Ishikawa (cell line): Measurements from ENCODE around the gene ASB1.

Source experiments
- CEBPB ChIP-seq: IDR thresholded peaks from 2 replicates; pipeline ENCODE4 v1.6.1; 2012
- CREB1 ChIP-seq: IDR thresholded peaks from 2 replicates; pipeline ENCODE4 v1.6.1; 2012; ENCODE audit warnings: low read depth
- EGR1 ChIP-seq: IDR thresholded peaks from 2 replicates; pipeline ENCODE4 v1.6.1; 2012
- EP300 ChIP-seq: IDR thresholded peaks from 2 replicates; pipeline ENCODE4 v1.6.1; 2012; ENCODE audit warnings: borderline replicate concordance
- FOXM1 ChIP-seq: IDR thresholded peaks from 2 replicates; pipeline ENCODE4 v1.6.1; 2012; ENCODE audit warnings: low read depth, borderline replicate concordance
- MAX ChIP-seq: IDR thresholded peaks from 2 replicates; pipeline ENCODE4 v1.6.1; 2012
- NFIC ChIP-seq: IDR thresholded peaks from 2 replicates; pipeline ENCODE4 v1.6.1; 2012
- RAD21 ChIP-seq: IDR thresholded peaks from 2 replicates; pipeline ENCODE4 v1.6.1; 2012; ENCODE audit warnings: low read depth
- REST ChIP-seq: IDR thresholded peaks from 2 replicates; pipeline ENCODE4 v1.6.1; 2012; ENCODE audit warnings: low read depth, mild to moderate bottlenecking
- TAF1 ChIP-seq: IDR thresholded peaks from 2 replicates; pipeline ENCODE4 v1.6.1; 2012; ENCODE audit warnings: low read depth, mild to moderate bottlenecking
- TCF12 ChIP-seq: IDR thresholded peaks from 2 replicates; pipeline ENCODE4 v1.6.1; 2012; ENCODE audit warnings: low read depth
- TEAD4 ChIP-seq: IDR thresholded peaks from 2 replicates; pipeline ENCODE4 v1.6.1; 2012
- USF1 ChIP-seq: IDR thresholded peaks from 2 replicates; pipeline ENCODE4 v1.6.1; 2012
- YY1 ChIP-seq: IDR thresholded peaks from 2 replicates; pipeline ENCODE4 v1.6.1; 2012; ENCODE audit warnings: low read depth
- ZBTB7A ChIP-seq: IDR thresholded peaks from 2 replicates; pipeline ENCODE4 v1.6.1; 2012; ENCODE audit warnings: low read depth

The ASB1 gene

GRCh38 chr2:238489896-238490295 lies 63.2 kb downstream of the ASB1 start:
- TF ChIP-seq CREB1 = no peak
- TF ChIP-seq NFIC = no peak
- no peak for TF ChIP-seq TEAD4
- no peak for TF ChIP-seq YY1

- TF ChIP-seq EGR1 = no peak
- TF ChIP-seq TCF12 = no peak
- no peak for TF ChIP-seq CREB1
- no peak for TF ChIP-seq NFIC
- no peak for TF ChIP-seq EP300
- TF ChIP-seq FOXM1 = no peak
- TF ChIP-seq CEBPB = no peak
- no peak for TF ChIP-seq RAD21
- no peak for TF ChIP-seq TEAD4
- no peak for TF ChIP-seq YY1
- no peak for TF ChIP-seq ZBTB7A
- TF ChIP-seq REST = no peak
- TF ChIP-seq USF1 = no peak
- TF ChIP-seq TAF1 = no peak
- TF ChIP-seq MAX = no peak
Measured at GRCh38 chr2:238492840-238493239, 66.1 kb downstream of the ASB1 start.

- no peak for TF ChIP-seq TAF1
- no peak for TF ChIP-seq NFIC
- no peak for TF ChIP-seq YY1
- no peak for TF ChIP-seq EGR1
- TF ChIP-seq REST = no peak
- no peak for TF ChIP-seq FOXM1
- TF ChIP-seq USF1 = no peak
- TF ChIP-seq CEBPB = no peak
- no peak for TF ChIP-seq TEAD4
- TF ChIP-seq ZBTB7A = no peak
- no peak for TF ChIP-seq MAX
- TF ChIP-seq CREB1 = no peak
- no peak for TF ChIP-seq EP300
- TF ChIP-seq TCF12 = no peak
- TF ChIP-seq RAD21 = no peak
Measured at GRCh38 chr2:238493411-238493810, 66.7 kb downstream of the ASB1 start.

- TF ChIP-seq TAF1 (no peak), EP300 (no peak), USF1 (no peak), RAD21 (no peak)
Measured at GRCh38 chr2:238493880-238494572, 67.3 kb downstream of the ASB1 start.

GRCh38 chr2:238494573-238494961 lies 67.8 kb downstream of the ASB1 start:
- TF ChIP-seq YY1 (no peak), MAX (no peak), EP300 (no peak), CREB1 (no peak), FOXM1 (no peak)

- no peak for TF ChIP-seq EP300
- no peak for TF ChIP-seq ZBTB7A
- no peak for TF ChIP-seq YY1
- TF ChIP-seq USF1 = no peak
- no peak for TF ChIP-seq TCF12
- TF ChIP-seq EGR1 = no peak
- TF ChIP-seq TEAD4 = no peak
Measured at GRCh38 chr2:238495422-238495821, 68.7 kb downstream of the ASB1 start.
